ENCODE measurements around the gene PXDN.
"Not testable (repeated sequence)": the region's sequence is repeated elsewhere in the genome, so short reads cannot be mapped to it uniquely, and the experiment has no call there.

The PXDN gene

GRCh38 chr2:1722692-1723091, 21.6 kb downstream of the PXDN start:
- DNase-seq (ENCODE audit: low read depth), result no peak
- TF ChIP-seq CTCF (conservative IDR thresholded peaks at IDR 0.05; ENCODE audit: low read depth, low read length), result no peak
- no peak overlapping the region for H3K4me3 ChIP-seq (ENCODE audit: low read length)

GRCh38 chr2:1721706-1722646, 22.3 kb downstream of the PXDN start:
- DNase-seq (ENCODE audit: low read depth), result peak; percentile 78
- H3K4me3 ChIP-seq (ENCODE audit: low read length), result no peak overlapping the region
- TF ChIP-seq CTCF (conservative IDR thresholded peaks at IDR 0.05; ENCODE audit: low read depth, low read length), result no peak

GRCh38 chr2:1718339-1719220, 25.7 kb downstream of the PXDN start:
- no peak for DNase-seq (ENCODE audit: low read depth)
- H3K4me3 ChIP-seq (ENCODE audit: low read length), result no peak overlapping the region
- TF ChIP-seq CTCF (conservative IDR thresholded peaks at IDR 0.05; ENCODE audit: low read depth, low read length), result no peak

GRCh38 chr2:1717113-1717512, 27.2 kb downstream of the PXDN start:
- no peak overlapping the region for H3K4me3 ChIP-seq (ENCODE audit: low read length)
- no peak for TF ChIP-seq CTCF (conservative IDR thresholded peaks at IDR 0.05; ENCODE audit: low read depth, low read length)
- DNase-seq (ENCODE audit: low read depth), result no peak

- H3K4me3 ChIP-seq (ENCODE audit: low read length), result no peak overlapping the region
- DNase-seq (ENCODE audit: low read depth), result no peak
- TF ChIP-seq CTCF (conservative IDR thresholded peaks at IDR 0.05; ENCODE audit: low read depth, low read length), result no peak
Measured at GRCh38 chr2:1716441-1716840, 27.9 kb downstream of the PXDN start.

- not testable (repeated sequence) for DNase-seq (ENCODE audit: low read depth)
Measured at GRCh38 chr2:1716014-1716305, 28.4 kb downstream of the PXDN start.

GRCh38 chr2:1715184-1716013, 28.9 kb downstream of the PXDN start:
- DNase-seq (ENCODE audit: low read depth), result no peak
- no peak overlapping the region for H3K4me3 ChIP-seq (ENCODE audit: low read length)
- TF ChIP-seq CTCF (conservative IDR thresholded peaks at IDR 0.05; ENCODE audit: low read depth, low read length), result no peak

More at GRCh38 chr2:1716014-1716305, 28.4 kb downstream of the PXDN start:
- not testable (repeated sequence) for H3K4me3 ChIP-seq (ENCODE audit: low read length)
